DND-41 (cell line): ENCODE results near the gene ARL5A.

Experiments
- EZH2 ChIP-seq: IDR thresholded peaks from 3 replicates; pipeline ENCODE4 v1.6.1; 2012; ENCODE audit warnings: borderline replicate concordance, low read depth, mild to moderate bottlenecking, moderate library complexity, low read length, inconsistent platforms; ENCODE audit not compliant: severe bottlenecking
- TF ChIP-seq, protein P1 (sequence below): IDR thresholded peaks from 2 replicates; pipeline ENCODE4 v1.5.1; 2012; ENCODE audit warnings: borderline replicate concordance, low read length, moderate library complexity, mild to moderate bottlenecking; ENCODE audit not compliant: poor library complexity, severe bottlenecking; ENCODE audit errors: extremely low read depth

DNA sequence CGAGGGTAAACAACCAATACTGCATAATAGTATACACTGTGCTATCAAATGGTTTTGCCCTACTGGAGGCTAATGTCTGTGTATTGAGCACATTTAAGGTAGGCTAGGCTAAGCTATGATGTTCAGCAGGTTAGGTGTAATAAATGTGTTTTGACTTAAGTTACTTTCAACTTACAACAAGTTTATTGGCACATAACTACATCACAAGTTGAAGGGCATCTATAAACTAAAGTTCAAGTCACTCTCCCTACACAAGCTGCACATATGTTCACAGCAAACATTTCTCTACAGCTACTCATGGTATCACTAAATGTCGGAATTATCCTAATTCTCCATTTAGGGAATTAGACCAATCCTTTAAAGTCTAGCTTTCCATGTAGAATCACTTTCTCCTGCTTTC, 11.4 kb downstream of the ARL5A start:
- TF ChIP-seq EZH2: no peak
- TF ChIP-seq, protein P1, sequence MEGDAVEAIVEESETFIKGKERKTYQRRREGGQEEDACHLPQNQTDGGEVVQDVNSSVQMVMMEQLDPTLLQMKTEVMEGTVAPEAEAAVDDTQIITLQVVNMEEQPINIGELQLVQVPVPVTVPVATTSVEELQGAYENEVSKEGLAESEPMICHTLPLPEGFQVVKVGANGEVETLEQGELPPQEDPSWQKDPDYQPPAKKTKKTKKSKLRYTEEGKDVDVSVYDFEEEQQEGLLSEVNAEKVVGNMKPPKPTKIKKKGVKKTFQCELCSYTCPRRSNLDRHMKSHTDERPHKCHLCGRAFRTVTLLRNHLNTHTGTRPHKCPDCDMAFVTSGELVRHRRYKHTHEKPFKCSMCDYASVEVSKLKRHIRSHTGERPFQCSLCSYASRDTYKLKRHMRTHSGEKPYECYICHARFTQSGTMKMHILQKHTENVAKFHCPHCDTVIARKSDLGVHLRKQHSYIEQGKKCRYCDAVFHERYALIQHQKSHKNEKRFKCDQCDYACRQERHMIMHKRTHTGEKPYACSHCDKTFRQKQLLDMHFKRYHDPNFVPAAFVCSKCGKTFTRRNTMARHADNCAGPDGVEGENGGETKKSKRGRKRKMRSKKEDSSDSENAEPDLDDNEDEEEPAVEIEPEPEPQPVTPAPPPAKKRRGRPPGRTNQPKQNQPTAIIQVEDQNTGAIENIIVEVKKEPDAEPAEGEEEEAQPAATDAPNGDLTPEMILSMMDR: no peak
